Pancreas (tissue), 10 donors: ENCODE data around the gene THSD4. TPM values are rescaled to one million over a fixed set of nuclear protein-coding genes. Genes with fewer than 3 reads are reported as not detected.
A peak's percentile ranks its signal among the peaks of the same experiment; 100 is the strongest.

Source experiments
- ATAC-seq, 4 donors: fragments of 200-7000 bp; cut with Tn5 transposase; one replicate each; pipeline versions ENCODE4 v1.8.0 to v1.9.1; 2020; ENCODE audit warnings: mild to moderate bottlenecking in 4 of 4, moderate library complexity in 4 of 4
- DNase-seq, 6 donors: peaks; one replicate each; pipeline ENCODE4 v3.0.0-alpha.2; 2020
- FAIRE-seq: peaks from 2 replicates; lab custom pipeline; 2012; peaks lifted over from hg19 to GRCh38; lab: Jason Lieb, UNC
- H3K27ac ChIP-seq, 4 donors: fragments of 200-600 bp; sonication (generic); 1 replicate in 3 of 4; 2 replicates in 1 of 4; pipeline versions ENCODE4 v1.5.0 to v1.8.0; 2020
- H3K27me3 ChIP-seq, 4 donors: fragments of 200-600 bp; one replicate each; pipeline ENCODE4 v1.8.0; 2021
- H3K36me3 ChIP-seq, 3 donors: fragments of 200-600 bp; sonication (generic) in 1 of 3; one replicate each; pipeline versions ENCODE4 v1.5.0 to v1.8.0; 2020 to 2021
- H3K4me1 ChIP-seq, 3 donors: fragments of 200-600 bp; one replicate each; pipeline ENCODE4 v1.8.0; 2021
- H3K4me3 ChIP-seq, 4 donors: fragments of 200-600 bp; sonication (generic) in 2 of 4; one replicate each; pipeline versions ENCODE4 v1.5.0 to v1.8.0; 2020 to 2021
- H3K9me3 ChIP-seq, 4 donors: fragments of 200-600 bp; one replicate each; pipeline ENCODE4 v1.8.0; 2021
- WGBS, 2 donors: extraction: QIAGEN DNeasy Blood & Tissue Kit; methylation state at CpG; one replicate each; pipeline ENCODE4 v1.1.7; 2013; 5-methylcytosine and 5-hydroxymethylcytosine counted together
- intact Hi-C, 3 donors: fragments of 100-400 bp; cut with DNase I; formaldehyde crosslinking; loops; one replicate each; pipeline versions ENCODE4 v1.11.1 to v1.14.2; 2022
- polyA plus RNA-seq, 2 donors: library from polyadenylated mRNA; stranded (reverse); fragments of 200-250 nt; gene quantifications; one replicate each; pipeline ENCODE4 v1.2.3, GENCODE V29; 2013
- total RNA-seq, 6 donors: library from RNA; stranded (reverse); fragmentation: NEBNext Ultra II Directional in 4 of 6; extraction: Animal tissue kit (Norgen Biotek cat#: 25700) in 4 of 6; gene quantifications; one replicate each; pipeline versions ENCODE4 v1.2.1 to v1.2.4, GENCODE V29; 2021 to 2023
- TF ChIP-seq, protein P1 (sequence below), 4 donors: fragments of 200-600 bp; sonication (generic) in 3 of 4; IDR thresholded peaks; one replicate each; pipeline versions ENCODE4 v1.5.0 to v1.8.0; 2021; ENCODE audit warnings: antibody characterized with exemption in 4 of 4
- donor health status: healthy with polysubstance abuse.
- donor health status: DM: no; HTN: no; CAD: no; lungs with moderate emphysema.
- donor health status: DM: no; HTN: no; CAD: no.
- donor health status: control.
- donor health status: control.
- donor health status: Bipolar disorder and iron deficiency.
- donor health status: DM: yes; HTN: yes; CAD: no.
- donor health status: DM: no; HTN: no; CAD: no.
- donor health status: DM: no; HTN: no; CAD: no.
- donor health status: DM: yes; HTN: yes; CAD: no.

The THSD4 gene
- total and polyA plus RNA-seq, 8 donors: 6.0 to 17.8 (median 13.3) TPM

DNA sequence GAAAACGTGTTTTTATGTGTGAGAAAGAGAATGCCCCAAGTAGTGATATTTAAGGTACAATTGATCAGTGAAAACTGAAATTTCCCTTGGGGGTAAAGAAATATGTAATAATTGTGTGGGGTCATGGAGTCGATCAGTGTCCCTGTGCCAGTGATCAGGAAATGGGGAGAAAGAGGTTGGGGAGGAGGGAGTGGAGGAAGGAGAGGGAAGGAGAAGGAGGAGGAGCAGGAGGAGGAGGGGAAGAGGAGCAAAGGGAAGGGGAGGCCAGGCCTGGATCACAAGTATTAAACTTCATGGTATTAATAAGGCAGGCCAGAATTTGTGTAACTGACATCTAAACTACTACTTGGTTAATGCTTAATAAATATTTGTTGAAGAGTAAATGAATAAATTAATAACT is 30.4 kb downstream of the THSD4 start:
- H3K4me3 ChIP-seq: no peak overlapping the region
- no peaks in the 10 kb centered on the region for H3K36me3 ChIP-seq
- 60 to 66% methylated on average over 2 of the region's 2 CpGs for WGBS, 2 donors
- intact Hi-C loops: no loop called here
- H3K9me3 ChIP-seq: no peaks in the 10 kb centered on the region
- DNase-seq (no peak), ATAC-seq (no peak), FAIRE-seq (no peak)
- TF ChIP-seq, protein P1, sequence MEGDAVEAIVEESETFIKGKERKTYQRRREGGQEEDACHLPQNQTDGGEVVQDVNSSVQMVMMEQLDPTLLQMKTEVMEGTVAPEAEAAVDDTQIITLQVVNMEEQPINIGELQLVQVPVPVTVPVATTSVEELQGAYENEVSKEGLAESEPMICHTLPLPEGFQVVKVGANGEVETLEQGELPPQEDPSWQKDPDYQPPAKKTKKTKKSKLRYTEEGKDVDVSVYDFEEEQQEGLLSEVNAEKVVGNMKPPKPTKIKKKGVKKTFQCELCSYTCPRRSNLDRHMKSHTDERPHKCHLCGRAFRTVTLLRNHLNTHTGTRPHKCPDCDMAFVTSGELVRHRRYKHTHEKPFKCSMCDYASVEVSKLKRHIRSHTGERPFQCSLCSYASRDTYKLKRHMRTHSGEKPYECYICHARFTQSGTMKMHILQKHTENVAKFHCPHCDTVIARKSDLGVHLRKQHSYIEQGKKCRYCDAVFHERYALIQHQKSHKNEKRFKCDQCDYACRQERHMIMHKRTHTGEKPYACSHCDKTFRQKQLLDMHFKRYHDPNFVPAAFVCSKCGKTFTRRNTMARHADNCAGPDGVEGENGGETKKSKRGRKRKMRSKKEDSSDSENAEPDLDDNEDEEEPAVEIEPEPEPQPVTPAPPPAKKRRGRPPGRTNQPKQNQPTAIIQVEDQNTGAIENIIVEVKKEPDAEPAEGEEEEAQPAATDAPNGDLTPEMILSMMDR (IDR thresholded peaks at IDR 0.05): no peak
- H3K27me3 ChIP-seq: no peaks in the 10 kb centered on the region
- H3K4me1 ChIP-seq: peaks cover 4 to 24% (median 22%) of the 10 kb centered on the region in 3 donors
- peak overlapping the region; percentile 22 to 79 (median 74) for H3K27ac ChIP-seq

DNA sequence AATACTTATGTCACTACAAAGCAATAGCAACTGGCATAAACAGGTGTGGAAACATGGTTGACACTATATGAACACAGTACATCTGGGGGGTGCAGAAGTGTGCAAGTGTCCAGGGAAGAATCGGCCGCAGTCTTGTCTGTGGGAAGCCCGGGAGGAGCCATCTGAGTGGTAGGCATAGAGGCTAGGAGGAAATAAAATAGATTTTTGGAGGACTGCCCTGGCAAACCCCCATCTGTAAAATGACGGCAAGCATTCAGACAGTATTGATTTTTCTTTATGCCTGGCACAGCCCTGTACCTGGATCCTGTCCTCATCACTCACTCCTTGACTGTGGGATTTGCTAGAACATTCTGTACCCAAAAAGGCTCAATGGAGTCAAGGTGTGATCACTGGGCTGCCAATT is 31.3 kb downstream of the THSD4 start:
- no peak for FAIRE-seq
- H3K27ac ChIP-seq: peak overlapping the region; percentile 71 to 79 (median 78)
- H3K4me1 ChIP-seq: peaks cover 4 to 25% (median 24%) of the 10 kb centered on the region in 3 donors

DNA sequence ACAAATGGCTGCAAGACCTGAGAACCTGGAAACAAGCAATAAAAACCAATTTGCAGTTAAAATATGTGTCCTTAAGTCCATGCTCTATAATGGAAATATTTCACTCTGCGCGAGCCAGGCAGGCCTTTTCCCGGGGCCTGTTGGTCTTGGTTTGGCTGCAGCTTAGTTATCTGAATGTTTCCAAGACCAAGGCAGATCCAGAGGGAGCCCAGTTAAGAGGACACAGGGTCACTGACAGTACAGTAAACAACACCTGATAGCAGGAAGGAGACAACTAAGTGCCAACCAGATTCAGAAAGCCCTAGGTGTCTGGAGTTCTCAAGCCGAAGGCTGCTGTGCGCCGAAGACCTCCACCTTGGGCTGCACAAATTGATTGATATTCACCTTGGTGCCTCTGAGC is 32.8 kb downstream of the THSD4 start:
- no peak overlapping the region for H3K4me3 ChIP-seq
- no peak for FAIRE-seq
- ATAC-seq: no peak
- intact Hi-C loops: no loop called here
- no peaks in the 10 kb centered on the region for H3K27me3 ChIP-seq
- DNase-seq: no peak
- WGBS, 2 donors: 92% methylated on average over 6 of the region's 6 CpGs
- no peaks in the 10 kb centered on the region for H3K36me3 ChIP-seq
- H3K27ac ChIP-seq: peak overlapping the region; percentile 71 to 79 (median 78)
- TF ChIP-seq, protein P1 (IDR thresholded peaks at IDR 0.05): no peak
- H3K4me1 ChIP-seq: peaks cover 4 to 25% (median 24%) of the 10 kb centered on the region in 3 donors
- no peaks in the 10 kb centered on the region for H3K9me3 ChIP-seq

More for the DNA sequence above, 31.3 kb downstream of the THSD4 start:
- Histone ChIP-seq H3K36me3 (no peaks in the 10 kb centered on the region), H3K27me3 (no peaks in the 10 kb centered on the region), H3K9me3 (no peaks in the 10 kb centered on the region), H3K4me3 (no peak overlapping the region)
- ATAC-seq: peak; percentile 83 to 90 (median 86)
- peak in 4 of 6 donors; percentile 56 to 77 (median 68) for DNase-seq
- WGBS, 2 donors: 32 to 38% methylated on average over 4 of the region's 4 CpGs
- intact Hi-C loops: no loop called here
- TF ChIP-seq, protein P1 (IDR thresholded peaks at IDR 0.05): no peak

DNA sequence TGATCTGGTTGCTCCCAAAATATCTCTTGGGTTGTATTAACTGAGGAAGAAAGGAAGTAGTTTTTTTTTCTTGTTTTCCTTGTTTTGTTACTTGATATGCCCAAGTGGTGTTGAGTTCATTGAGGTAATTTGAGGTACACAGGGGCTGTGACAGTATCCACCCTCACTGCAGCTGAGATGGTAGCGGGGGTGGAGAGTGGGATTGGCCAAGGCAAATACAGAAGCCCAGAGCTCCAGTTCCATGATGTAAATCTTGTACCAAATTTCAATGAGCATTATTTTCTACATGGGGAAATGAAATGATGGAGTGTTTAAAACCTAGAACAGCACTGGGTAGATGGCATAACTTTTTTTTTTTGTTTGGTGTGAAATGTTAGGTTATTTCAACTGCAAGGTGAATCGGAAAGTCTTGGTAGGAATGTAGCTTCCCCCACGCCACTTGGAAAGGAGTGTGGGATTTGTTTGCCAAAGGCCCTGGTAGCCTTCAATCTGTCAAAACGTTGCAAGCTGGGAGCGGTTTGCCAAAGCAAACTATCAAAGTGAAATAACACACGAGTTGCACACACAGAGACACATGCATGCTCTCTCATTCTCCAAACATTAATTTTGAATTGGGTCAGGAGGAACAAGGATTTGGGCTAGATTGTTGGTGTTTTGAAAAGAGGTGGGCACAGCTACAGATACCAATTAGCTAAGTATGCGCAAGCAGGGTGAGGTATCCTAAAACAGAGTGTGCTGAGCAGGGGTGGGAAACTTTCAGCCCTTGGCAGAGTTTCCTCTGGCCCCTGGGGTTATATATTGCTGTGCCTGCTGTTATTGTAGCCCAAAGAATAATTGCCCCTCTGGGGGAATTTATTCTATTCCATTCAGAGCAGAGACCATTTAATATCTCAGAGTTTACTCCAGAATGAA is 34.6 kb downstream of the THSD4 start:
- Histone ChIP-seq H3K27ac (peak overlapping the region; percentile 32 to 79 (median 52)), H3K9me3 (no peaks in the 10 kb centered on the region), H3K36me3 (no peaks in the 10 kb centered on the region), H3K4me1 (peaks cover 4 to 25% (median 24%) of the 10 kb centered on the region in 3 donors), H3K4me3 (no peak overlapping the region), H3K27me3 (no peaks in the 10 kb centered on the region)
- TF ChIP-seq, protein P1 (IDR thresholded peaks at IDR 0.05): no peak
- WGBS, 2 donors: 17 to 20% methylated on average over 7 of the region's 7 CpGs
- peak; percentile 63 to 79 (median 70) for ATAC-seq
- peak in 4 of 6 donors; percentile 47 to 68 (median 64) for DNase-seq
- intact Hi-C loops: no loop called here
- no peak for FAIRE-seq
